ENCODE data around the gene FUNDC2.

The FUNDC2 gene

DNA sequence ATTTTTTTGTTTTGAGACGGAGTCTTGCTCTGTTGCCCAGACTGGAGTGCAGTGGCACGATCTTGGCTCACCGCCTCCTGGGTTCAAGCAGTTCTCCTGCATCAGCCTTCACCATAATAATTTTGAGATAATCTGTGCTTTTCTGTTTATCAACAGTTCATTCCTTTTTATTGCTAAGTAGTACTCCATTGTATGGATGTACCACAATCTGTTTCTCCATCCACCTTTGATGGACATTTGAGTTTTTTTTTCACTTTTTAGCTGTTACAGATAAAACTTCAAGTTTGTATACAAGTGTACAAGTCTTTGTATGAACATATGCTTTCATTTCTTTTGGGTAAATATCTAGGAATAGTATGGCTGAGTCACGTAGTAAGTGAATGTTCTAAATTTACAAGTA, 9.0 kb downstream of the FUNDC2 start:
- H3K4me3 ChIP-seq (ENCODE audit: control insufficient read depth, low read depth, low read length): no peak overlapping the region
- TF ChIP-seq, protein P1, sequence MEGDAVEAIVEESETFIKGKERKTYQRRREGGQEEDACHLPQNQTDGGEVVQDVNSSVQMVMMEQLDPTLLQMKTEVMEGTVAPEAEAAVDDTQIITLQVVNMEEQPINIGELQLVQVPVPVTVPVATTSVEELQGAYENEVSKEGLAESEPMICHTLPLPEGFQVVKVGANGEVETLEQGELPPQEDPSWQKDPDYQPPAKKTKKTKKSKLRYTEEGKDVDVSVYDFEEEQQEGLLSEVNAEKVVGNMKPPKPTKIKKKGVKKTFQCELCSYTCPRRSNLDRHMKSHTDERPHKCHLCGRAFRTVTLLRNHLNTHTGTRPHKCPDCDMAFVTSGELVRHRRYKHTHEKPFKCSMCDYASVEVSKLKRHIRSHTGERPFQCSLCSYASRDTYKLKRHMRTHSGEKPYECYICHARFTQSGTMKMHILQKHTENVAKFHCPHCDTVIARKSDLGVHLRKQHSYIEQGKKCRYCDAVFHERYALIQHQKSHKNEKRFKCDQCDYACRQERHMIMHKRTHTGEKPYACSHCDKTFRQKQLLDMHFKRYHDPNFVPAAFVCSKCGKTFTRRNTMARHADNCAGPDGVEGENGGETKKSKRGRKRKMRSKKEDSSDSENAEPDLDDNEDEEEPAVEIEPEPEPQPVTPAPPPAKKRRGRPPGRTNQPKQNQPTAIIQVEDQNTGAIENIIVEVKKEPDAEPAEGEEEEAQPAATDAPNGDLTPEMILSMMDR (IDR thresholded peaks at IDR 0.05; ENCODE audit: control insufficient read depth, insufficient read depth, low read depth, low read length, missing control alignments): no peak
- DNase-seq (ENCODE audit: low read depth): no peak

DNA sequence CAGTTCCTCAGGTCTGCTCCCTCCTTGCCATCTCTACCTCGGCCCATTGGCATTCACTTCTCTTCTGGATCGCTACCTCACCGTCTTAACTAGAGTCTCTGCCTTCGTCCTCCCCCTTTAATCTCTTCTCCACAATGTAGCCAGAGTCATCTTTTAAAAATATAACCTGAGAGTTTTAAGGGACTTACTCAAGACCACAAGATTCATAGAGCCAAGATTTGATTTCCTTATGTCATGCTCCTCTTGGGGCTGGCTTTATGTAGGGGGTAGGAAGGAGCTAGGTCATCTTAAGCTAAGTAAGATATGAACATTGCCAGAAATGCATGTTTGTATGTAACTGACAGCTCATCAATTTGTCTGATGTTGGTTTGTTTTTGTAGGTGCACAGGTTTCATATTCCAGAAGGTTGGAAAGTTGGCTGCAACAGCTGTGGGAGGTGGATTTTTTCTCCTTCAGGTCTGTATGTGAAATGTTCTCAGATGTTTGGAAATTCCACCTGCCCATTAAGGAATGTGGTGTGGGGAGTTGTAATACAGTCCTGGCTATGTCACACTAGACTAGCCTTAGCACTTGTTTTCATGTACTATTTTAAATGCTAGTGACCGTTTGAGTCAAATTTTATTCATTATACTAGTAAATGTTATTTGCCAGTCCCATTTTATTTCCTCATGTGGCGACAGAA, 19.6 kb downstream of the FUNDC2 start:
- DNase-seq (ENCODE audit: low read depth): no peak
- TF ChIP-seq, protein P1 (IDR thresholded peaks at IDR 0.05; ENCODE audit: control insufficient read depth, insufficient read depth, low read depth, low read length, missing control alignments): no peak
- no peak overlapping the region for H3K4me3 ChIP-seq (ENCODE audit: control insufficient read depth, low read depth, low read length)

DNA sequence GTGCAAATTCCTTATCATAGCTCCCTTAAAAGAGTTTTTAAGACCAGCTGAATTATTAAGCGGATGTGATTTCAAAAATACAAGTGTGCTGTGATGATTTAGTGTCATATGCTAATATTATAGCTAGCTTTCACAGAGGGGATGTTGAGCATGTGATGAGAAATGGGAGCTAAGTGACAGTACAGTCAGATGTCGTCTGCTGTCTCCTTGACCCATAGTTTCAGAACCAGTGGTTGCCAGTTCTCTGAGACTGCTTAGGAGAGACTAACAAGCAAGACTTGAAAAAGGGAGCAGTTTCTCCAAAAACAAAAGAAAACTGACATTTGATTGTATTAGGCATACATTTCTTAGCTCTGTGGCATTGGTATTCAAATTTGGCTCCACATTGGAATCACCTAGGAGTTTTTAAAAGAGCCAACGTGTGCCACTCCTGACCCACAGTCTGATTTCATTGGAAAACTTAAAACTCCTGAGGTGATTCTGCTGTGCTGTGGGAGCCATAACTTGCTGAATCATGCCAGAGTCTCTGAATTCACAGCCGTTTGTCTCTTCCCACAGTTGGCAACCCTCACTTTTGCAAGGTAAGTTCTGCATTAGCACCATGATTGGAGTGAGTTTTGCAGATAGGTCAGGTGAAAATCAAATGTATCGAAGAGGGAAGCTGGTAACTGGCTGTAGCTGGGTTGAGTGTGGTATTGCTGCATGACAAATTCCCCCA, 20.3 kb downstream of the FUNDC2 start:
- DNase-seq (ENCODE audit: low read depth): no peak
- H3K4me3 ChIP-seq (ENCODE audit: control insufficient read depth, low read depth, low read length): no peak overlapping the region
- TF ChIP-seq, protein P1 (IDR thresholded peaks at IDR 0.05; ENCODE audit: control insufficient read depth, insufficient read depth, low read depth, low read length, missing control alignments): no peak

DNA sequence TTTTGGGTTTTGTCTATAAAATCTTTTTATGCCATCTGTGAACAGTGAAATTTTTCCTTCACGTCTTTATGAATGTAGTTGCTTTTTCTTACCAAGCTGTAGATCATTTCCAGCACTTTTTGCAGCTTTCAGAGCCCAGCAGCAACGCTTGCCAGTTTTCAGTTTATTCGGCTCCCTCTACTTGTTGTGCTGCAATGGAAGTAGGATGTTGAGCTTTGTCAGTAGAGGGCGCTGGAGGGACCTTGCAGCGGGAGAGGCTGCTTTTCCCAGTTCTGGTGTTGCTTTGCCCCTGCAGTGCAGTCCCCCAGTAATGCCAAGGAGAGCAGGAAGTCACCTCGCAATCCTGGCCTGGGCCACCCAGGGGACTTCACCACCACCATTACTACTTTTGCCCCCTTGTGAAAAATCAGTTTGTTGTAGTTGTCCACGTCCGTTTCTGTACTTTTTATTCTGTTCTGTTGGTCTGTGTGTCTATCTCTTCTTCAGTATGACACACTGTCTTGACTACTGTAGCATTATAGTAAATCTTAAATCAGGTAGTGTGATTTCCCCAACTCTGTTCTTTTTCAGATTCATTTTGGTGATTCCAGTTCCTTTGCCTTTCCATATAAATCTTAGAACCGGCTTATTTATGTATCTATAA, 22.5 kb downstream of the FUNDC2 start:
- TF ChIP-seq, protein P1 (IDR thresholded peaks at IDR 0.05; ENCODE audit: control insufficient read depth, insufficient read depth, low read depth, low read length, missing control alignments): peak; percentile 75
- no peak for DNase-seq (ENCODE audit: low read depth)
- H3K4me3 ChIP-seq (ENCODE audit: control insufficient read depth, low read depth, low read length): no peak overlapping the region

DNA sequence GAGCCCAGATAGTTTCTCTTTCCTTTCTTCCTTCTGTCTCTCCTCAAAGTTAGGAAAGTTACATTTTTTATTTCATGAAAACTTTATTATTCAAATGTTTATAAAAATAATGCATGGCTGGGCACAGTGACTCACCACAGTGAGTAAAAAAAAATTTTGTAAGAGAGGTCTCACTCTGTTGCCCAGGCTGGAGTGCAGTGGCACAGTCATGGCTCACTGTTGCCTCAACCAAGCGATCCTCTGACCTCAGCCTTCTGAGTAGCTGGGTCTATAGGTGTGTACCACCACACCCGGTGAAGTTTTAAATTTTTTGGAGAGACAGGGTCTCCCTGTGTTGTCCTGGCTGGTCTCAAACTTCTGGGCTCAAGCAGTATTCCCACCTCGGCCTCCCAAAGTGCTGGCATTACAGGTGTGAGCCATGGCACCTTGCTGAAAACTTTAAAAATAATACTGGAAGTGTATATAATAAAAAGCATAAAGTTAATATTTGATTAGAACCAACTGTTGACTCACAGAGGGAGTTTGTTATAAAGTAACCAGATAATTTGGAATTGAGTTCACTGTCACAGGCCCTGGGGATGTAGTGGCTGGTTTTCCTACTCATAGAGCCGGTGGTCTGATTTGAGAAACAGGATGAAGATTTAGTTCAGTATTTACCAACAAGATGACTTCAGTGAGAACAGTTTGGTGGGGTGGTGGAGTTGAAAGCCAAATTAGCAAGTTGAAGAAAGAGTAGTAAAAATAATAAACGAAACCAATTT, 26.3 kb downstream of the FUNDC2 start:
- no peak overlapping the region for H3K4me3 ChIP-seq (ENCODE audit: control insufficient read depth, low read depth, low read length)
- DNase-seq (ENCODE audit: low read depth): no peak
- TF ChIP-seq, protein P1 (IDR thresholded peaks at IDR 0.05; ENCODE audit: control insufficient read depth, insufficient read depth, low read depth, low read length, missing control alignments): no peak

DNA sequence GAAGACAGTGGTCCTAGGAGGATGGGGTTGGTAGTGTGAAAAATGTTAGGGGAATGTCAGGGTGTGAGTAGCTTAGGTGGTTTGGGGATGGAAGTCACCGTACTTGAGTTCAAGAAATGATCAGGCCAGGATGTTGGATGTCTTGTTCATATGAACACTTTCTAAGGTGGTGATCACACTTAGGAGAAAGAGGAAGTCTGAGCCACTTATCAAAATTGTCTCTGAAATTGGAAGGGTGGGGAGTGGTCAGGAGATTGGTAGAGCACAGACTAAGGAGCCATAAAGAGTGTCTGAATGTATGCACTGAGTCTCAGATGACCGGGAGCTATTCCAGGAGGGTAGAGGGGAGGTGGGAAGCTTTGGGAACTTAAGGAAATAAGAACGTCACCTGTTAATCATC, 27.0 kb downstream of the FUNDC2 start:
- TF ChIP-seq, protein P1 (IDR thresholded peaks at IDR 0.05; ENCODE audit: control insufficient read depth, insufficient read depth, low read depth, low read length, missing control alignments): no peak
- H3K4me3 ChIP-seq (ENCODE audit: control insufficient read depth, low read depth, low read length): no peak overlapping the region
- no peak for DNase-seq (ENCODE audit: low read depth)
